ENCODE data around the gene LEFTY1. TPM values are rescaled to one million over a fixed set of nuclear protein-coding genes. Genes with fewer than 3 reads are reported as not detected.

LEFTY1 gene
- total and polyA plus RNA-seq, 2 of the 13 experiments (the other 11 are each of a cell fraction or from before 2014, with no cell fraction given): 0.29 to 0.79 TPM

DNA sequence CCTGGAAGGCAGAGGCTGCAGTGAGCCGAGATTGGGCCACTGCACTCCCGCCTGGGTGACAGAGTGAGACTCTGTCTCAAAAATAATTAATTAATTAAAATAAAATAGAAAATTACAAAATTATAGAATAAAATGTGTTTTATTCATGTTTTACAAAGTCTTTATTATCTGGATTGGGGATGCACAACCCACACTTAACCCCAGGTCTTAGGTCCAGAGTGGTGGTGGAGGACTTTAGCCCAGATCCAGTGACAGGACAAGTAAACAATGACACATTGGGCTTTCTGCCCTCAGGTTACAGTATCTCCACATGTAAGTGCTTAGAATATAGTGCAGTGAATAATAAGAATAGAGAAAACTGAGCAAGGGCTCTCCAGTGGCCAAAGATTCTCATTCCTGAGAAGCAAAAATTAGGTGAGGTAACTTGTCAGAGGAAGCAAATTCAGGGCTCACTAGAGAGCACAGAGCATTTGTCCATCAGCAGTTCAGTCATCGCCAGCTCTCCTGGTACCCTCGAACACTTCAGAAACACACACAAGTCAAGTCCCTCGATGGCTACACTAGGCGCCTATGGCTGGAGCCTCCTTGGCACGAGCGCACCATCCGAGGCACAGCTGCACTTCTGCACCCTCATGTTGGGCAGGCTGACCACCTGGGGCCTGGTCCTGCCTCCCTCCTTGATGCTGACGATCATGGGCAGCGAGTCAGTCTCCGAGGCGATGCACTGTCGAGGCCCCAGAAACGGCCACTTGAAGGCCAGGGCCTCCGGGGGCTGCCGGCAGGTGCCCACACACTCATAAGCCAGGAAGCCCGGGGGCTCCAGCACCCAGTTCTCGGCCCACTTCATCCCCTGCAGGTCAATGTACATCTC, 2.6 kb downstream of the LEFTY1 start (continued):
- TF ChIP-seq, protein P1, sequence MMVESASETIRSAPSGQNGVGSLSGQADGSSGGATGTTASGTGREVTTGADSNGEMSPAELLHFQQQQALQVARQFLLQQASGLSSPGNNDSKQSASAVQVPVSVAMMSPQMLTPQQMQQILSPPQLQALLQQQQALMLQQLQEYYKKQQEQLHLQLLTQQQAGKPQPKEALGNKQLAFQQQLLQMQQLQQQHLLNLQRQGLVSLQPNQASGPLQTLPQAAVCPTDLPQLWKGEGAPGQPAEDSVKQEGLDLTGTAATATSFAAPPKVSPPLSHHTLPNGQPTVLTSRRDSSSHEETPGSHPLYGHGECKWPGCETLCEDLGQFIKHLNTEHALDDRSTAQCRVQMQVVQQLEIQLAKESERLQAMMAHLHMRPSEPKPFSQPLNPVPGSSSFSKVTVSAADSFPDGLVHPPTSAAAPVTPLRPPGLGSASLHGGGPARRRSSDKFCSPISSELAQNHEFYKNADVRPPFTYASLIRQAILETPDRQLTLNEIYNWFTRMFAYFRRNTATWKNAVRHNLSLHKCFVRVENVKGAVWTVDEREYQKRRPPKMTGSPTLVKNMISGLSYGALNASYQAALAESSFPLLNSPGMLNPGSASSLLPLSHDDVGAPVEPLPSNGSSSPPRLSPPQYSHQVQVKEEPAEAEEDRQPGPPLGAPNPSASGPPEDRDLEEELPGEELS (CRISPR knock-in tag; IDR thresholded peaks at IDR 0.05): no peak; the same call in 1 of the 2 replicates
- no peak for TF ChIP-seq FUBP1 (CRISPR knock-in tag; IDR thresholded peaks at IDR 0.05; ENCODE audit: borderline replicate concordance)
- no peak for TF ChIP-seq SRF (IDR thresholded peaks at IDR 0.05; ENCODE audit: low read depth, low read length)
- TF ChIP-seq MED1 (CRISPR knock-in tag; IDR thresholded peaks at IDR 0.05): no peak
- no peak for TF ChIP-seq ZBTB1 (CRISPR knock-in tag; IDR thresholded peaks at IDR 0.05; ENCODE audit: borderline replicate concordance)
- TF ChIP-seq, protein P2, sequence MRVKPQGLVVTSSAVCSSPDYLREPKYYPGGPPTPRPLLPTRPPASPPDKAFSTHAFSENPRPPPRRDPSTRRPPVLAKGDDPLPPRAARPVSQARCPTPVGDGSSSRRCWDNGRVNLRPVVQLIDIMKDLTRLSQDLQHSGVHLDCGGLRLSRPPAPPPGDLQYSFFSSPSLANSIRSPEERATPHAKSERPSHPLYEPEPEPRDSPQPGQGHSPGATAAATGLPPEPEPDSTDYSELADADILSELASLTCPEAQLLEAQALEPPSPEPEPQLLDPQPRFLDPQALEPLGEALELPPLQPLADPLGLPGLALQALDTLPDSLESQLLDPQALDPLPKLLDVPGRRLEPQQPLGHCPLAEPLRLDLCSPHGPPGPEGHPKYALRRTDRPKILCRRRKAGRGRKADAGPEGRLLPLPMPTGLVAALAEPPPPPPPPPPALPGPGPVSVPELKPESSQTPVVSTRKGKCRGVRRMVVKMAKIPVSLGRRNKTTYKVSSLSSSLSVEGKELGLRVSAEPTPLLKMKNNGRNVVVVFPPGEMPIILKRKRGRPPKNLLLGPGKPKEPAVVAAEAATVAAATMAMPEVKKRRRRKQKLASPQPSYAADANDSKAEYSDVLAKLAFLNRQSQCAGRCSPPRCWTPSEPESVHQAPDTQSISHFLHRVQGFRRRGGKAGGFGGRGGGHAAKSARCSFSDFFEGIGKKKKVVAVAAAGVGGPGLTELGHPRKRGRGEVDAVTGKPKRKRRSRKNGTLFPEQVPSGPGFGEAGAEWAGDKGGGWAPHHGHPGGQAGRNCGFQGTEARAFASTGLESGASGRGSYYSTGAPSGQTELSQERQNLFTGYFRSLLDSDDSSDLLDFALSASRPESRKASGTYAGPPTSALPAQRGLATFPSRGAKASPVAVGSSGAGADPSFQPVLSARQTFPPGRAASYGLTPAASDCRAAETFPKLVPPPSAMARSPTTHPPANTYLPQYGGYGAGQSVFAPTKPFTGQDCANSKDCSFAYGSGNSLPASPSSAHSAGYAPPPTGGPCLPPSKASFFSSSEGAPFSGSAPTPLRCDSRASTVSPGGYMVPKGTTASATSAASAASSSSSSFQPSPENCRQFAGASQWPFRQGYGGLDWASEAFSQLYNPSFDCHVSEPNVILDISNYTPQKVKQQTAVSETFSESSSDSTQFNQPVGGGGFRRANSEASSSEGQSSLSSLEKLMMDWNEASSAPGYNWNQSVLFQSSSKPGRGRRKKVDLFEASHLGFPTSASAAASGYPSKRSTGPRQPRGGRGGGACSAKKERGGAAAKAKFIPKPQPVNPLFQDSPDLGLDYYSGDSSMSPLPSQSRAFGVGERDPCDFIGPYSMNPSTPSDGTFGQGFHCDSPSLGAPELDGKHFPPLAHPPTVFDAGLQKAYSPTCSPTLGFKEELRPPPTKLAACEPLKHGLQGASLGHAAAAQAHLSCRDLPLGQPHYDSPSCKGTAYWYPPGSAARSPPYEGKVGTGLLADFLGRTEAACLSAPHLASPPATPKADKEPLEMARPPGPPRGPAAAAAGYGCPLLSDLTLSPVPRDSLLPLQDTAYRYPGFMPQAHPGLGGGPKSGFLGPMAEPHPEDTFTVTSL (CRISPR knock-in tag; IDR thresholded peaks at IDR 0.05; ENCODE audit: borderline replicate concordance): peak; percentile 25; the same call in 1 of the 2 replicates
- no peak for TF ChIP-seq SRSF9 (IDR thresholded peaks at IDR 0.05; ENCODE audit: borderline replicate concordance, insufficient read depth, low read depth, low read length, poor library complexity, severe bottlenecking)
- TF ChIP-seq, protein P3, sequence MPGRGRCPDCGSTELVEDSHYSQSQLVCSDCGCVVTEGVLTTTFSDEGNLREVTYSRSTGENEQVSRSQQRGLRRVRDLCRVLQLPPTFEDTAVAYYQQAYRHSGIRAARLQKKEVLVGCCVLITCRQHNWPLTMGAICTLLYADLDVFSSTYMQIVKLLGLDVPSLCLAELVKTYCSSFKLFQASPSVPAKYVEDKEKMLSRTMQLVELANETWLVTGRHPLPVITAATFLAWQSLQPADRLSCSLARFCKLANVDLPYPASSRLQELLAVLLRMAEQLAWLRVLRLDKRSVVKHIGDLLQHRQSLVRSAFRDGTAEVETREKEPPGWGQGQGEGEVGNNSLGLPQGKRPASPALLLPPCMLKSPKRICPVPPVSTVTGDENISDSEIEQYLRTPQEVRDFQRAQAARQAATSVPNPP (CRISPR knock-in tag; IDR thresholded peaks at IDR 0.05): no peak
- no peak for TF ChIP-seq ZNF724P (CRISPR knock-in tag; IDR thresholded peaks at IDR 0.05; ENCODE audit: borderline replicate concordance)
- TF ChIP-seq SALL1 (CRISPR knock-in tag; IDR thresholded peaks at IDR 0.05): no peak
- TF ChIP-seq ARID4A (CRISPR knock-in tag; IDR thresholded peaks at IDR 0.05; ENCODE audit: borderline replicate concordance): peak; percentile 23; the same call in 1 of the 2 replicates
